GM18526 (cell line): ENCODE results near the gene NEIL3.

ENCODE experiments used
- POLR2A ChIP-seq: IDR thresholded peaks from 3 replicates; pipeline ENCODE4 v1.6.1; 2011; ENCODE audit not compliant: insufficient read length; ENCODE audit errors: extremely low read depth

NEIL3 gene

GRCh38 chr4:177411996-177412395 is 102.3 kb downstream of the NEIL3 start:
- TF ChIP-seq POLR2A: no peak
